NCI-H1930 (cell line): ENCODE results near the gene DDI2.
"Not testable (repeated sequence)": the region's sequence is repeated elsewhere in the genome, so short reads cannot be mapped to it uniquely, and the experiment has no call there.

ENCODE experiments used
- DNase-seq, 2 experiments: peaks; one replicate each; lab custom pipeline; 2025; lab: John Stamatoyannopoulos, UW

Gene DDI2

DNA sequence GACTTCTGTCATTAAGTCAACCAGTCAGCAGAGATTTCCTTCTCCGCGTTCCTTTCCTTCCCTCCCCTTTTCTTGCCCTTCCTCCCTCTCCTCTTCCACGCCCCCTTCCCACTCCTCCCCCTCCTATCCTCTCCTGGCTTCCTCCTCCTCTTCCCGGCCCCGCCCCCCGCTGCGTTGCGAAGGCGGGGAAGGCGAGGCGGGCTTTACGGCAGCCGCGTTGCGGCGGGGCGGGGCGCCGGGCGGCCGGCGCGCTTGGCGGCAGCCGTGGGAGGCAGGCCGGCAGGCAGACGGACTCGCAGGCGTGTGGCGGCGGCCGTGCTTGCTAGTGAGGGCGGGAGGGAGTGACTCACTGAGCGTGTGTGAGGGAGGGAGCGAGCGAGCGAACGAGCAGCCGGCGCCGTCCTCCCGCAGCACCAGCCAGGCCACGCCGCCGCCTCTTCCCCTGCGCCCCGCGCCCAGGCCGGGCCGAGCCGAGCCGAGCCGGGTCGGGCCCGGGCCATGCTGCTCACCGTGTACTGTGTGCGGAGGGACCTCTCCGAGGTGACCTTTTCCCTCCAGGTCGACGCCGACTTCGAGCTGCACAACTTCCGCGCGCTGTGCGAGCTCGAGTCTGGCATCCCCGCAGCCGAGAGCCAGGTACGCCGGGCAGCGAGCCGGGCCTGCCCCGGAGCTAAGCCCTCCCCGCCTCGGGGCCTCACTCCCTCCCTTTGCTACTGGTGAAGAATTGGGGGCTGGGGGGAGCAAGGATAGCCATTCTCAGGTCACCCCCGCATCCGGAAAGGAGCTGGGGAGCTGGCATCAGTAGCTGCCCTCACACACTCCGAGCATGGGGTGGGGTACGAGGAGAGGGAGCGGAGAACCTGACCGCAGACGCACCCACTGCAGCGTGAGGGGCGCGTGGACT, at the start of gene DDI2:
DDI2 (plus strand) TSS at position 286 of the 904 bp plus-strand sequence; CDS start at position 499, 213 bp downstream.
- DNase-seq = peak; percentile 93 to 95

DNA sequence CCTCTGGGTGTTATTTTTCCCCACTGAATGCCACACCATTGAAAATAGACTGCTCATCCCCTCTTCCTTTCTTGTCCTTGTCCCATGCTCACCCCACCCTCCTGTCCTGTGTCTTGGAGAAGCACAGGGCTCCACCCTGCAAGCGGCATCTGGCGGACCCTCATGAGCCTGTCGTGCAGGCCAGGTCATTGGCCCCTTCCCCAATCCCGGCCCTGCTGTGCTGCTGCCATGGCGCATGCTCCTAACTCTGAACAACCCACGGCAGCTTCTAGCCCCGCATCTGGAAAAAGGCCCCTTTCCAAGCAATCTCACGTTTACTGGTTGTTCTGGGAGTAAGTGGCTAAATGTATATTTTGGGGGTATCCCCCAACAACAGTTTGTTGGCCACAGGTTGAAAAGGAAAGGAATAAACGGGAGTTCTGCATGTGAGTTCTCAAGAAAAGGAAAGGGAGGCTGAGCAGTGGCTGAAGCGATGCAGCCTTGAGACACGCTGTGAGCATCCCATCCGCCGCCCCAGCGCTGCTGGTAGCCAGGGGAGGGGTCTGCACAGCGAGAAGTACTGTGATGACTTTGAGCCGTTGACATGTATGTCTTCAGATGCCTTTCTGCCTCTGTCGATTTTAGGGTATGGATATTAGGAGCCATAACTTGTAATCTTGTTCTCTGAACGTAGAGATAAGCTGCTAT, 48.7 kb upstream of the DDI2 start:
- no peak for DNase-seq

DNA sequence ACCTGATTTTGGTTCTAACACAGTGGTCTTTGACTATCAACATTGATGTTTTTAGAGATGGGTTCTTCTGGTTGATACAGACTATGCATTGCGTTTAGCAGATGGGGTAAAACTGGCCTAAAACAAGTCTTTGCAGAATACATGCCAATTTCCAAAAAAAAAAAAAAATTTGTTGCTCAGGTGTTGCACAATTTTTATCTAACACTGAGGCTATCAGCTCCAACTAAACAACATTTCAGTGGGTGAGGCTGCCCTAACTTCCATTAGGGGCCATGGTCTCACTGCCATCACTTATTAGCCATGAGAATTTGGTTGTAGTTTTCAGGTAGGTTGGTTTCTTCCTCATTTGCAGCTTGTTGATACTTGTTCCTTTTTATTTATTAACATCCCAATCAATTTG, 46.4 kb upstream of the DDI2 start:
- no peak for DNase-seq

DNA sequence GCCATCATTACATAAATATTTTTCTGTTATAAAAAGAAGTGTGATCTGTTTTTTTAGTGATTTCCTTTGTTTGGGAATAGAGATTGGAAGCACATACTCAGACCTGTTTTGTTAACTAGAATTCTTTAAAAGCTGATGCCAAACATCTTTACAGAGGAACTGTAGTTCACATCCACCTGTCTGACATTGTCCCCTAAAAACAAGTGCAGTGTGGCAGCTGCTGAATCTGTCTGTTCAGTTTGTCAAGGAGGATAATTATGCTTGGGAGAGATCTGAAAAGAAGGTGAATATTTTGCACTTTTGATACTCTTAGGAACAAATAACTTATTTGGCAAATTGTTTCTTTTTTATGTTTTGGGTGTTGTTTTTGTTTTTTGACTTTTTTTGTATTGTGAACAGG, 46.0 kb upstream of the DDI2 start:
- no peak for DNase-seq

DNA sequence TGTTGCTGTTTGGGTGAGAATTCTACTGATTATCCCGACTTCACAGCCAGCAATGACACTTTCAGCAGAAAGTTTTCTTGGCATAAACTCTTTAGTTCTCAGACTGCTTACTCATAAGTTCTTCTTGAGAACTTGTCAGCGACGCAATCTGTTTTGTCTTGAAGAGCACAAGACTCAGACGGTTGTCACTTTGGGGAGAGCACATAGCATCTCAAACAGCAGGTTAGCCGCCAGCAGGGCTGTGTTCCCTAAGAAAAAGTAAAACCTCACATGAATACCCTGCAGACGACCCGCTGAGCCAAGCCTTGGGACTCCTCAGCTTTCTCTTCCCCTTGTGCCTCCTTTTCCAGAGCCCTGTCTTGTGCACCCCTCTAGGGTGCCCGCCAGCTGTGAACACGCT, 43.8 kb upstream of the DDI2 start:
- DNase-seq = no peak

DNA sequence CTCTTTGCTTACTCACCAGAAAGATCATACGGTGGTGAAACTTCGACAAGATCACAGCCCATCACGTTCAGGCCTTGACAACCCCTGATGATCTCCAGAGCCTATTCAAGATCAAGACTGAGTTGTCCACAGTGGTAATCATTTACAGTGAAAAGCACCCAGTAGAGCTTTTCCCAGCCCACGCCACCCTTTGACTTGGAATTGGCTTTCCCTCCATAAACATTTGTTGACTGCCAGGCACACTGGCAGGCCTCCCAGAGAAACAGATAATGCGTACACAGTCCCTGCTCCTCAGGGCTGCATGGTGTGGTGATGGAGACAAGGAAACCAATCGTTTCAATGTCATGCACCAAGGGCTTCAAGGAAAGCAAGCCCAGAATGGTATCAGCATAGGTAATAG, 42.5 kb upstream of the DDI2 start:
- DNase-seq = no peak

DNA sequence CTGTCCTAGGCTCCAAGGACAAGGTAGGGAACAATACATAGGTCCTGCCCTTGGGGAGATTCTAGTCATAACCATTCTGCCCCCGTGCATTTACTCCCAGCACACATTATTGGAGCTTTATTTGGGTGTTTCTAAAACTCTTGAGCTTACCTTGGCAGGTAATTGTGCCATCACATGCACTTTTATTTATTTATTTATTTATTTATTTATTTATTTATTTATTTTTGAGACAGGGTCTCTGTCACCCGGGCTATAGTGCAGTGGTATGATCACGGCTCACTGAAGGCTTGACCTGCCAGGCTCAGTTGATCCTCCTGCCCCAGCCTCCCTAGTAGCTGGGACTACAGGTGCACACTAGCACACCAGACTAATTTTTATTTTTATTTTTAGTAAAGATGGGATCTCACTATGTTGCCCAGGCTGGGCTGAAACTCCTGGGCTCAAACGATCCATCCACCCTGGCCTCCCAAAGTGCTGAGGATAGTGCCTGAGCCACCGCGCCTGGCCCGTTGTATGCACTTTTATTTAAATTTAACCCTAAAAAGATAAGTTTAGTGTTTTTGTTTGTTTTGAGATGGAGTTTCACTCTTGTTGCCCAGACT, 41.6 kb upstream of the DDI2 start:
- no peak for DNase-seq

DNA sequence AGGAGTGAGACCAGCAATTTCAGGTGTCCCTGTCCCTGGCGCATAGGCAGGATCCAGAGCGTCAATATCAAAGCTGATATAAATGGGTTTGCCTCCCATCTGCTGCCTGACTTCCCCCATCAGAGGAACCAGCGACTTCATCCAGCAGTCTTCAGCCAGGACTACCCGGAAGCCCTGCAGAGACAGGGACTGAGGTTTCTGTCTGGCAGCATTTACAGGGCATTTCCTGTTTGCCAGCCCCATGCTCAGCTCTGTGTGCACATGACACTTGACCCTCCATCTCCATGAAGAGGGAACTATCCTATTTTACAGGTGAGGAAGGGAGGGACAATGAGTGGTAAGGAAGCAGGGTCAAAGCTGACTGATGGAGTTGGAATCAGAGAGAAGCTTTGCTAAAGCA, 39.6 kb upstream of the DDI2 start:
- DNase-seq = no peak

DNA sequence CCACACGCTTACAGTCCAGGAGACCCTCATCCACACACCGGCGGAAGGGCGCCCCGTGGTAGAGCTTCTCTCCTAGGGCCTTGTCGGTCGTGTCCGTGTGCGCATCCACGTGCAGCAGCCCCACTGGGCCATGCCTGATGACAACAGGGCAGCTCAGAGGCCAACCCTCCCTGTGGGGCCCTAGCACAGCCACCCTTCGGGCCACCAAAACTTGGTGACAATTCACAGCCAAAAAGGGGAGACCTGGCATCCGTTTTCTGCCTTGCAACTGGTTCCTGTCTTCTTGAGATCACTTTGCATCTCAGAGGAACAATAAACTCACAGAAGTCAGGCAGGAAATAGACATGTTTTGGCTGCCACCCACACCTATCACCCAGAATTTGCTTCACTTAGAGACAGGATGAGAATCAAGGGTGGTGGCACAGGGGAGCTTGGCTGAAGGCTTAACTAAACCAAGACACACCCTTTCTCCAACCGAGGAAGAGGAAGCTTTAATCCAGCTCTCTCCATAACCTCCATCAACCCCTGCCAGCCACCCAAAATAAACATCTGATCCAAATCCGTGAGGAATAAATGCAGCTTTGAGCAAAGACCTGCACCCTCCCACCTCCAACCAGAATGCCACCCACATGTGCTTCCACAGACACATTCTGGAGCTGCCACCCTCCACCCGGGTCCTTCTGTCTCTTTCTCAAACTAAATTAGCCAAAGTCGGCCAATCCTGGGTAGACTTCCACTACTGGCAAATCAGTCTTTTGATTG, 38.2 kb upstream of the DDI2 start:
- no peak for DNase-seq

DNA sequence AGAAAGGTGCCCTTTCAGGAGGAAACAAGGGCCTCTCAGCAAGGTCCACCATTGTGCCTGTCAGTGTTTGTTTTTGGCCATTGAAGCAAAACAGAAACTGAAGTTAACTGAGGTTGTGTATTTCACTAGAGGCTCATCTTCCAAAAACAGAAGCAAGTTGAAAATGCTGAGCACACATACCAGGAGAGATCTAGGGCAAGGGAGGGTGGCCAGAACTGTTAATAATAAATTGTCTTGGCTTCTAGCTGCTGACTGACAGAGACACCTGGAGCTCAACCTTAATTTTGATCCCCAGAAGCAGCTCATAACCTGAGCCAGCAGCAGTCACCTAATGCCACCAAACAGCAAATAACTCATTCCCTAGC, 37.6 kb upstream of the DDI2 start:
- DNase-seq = no peak

DNA sequence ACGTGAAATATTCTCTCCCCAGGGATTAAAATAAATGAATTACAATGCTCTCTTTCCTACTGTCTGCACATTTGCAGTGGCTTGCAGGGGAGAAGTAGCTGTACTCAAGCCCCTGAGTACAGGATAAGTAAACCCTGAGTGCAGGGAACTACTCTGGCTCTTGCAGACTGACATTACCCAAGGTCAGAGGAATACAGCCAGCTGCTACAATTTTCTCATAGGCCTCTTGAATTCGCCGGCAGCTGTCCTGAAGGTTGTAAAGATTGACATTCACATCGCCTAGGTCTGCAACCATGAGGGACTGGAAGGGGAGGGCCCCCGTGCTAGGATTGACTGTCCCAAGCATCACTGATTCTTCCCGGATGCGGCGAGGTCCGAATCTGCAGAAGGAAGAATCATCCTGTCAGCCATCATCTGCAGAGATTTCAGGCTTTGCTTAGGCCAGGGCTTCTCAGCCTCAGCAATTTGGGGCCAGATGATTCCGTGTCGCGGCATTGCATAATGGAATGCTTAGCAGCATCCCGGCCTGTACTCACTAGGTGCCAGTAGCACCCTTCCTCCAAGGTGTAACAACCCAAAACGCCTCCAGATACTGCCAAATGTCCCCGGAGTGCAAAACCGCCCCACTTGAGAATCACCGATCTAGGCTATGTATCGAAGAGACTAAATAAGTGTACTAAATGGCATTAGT, 34.1 kb upstream of the DDI2 start:
- DNase-seq = no peak

DNA sequence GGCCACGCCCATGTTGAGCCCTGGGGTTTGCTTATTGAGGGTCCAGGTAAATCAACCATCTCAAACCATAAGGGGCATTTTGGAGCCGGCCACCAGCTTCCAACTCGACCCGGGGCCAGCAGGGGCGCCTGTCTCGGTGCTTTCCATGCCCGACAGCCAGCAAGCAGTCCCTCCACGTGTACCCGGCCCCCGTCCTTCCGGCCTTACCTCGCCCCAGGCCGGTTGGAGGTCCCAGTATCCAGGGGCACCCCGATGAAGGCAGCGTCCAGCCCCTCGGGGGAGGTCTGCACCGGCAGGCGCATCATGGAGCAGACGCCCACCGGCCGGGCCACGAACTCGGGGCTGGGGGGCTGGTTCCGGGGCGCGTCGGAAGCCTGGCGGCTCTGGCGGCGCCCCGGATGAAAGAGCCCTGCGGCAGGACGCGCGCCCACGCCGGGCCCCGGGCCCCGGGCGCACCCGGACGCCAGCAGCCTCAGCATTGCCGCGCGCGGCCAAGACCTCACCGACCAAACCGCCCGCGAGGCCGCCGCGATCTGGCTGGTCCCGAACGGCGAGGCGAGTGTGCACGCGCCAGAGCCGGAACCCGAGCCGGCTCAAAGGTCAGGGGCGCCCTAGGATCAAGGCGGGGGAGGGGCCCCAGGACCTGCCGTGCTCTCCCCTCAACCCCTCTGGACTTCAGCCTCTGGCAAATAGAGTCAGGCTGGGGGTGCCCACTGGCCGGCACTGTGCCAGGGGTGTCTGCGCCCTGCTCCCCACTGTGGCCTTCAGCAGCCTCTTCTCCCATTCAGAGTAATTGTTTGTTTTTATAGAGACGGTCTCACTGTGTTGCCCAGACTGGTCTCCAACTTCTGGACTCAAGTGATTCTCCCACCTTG, 32.5 kb upstream of the DDI2 start, which contains the start of gene AGMAT:
AGMAT (minus strand) TSS at position 563 of the 875 bp plus-strand sequence; CDS start at position 479, 84 bp downstream.
- DNase-seq = peak; percentile 62 to 66

DNA sequence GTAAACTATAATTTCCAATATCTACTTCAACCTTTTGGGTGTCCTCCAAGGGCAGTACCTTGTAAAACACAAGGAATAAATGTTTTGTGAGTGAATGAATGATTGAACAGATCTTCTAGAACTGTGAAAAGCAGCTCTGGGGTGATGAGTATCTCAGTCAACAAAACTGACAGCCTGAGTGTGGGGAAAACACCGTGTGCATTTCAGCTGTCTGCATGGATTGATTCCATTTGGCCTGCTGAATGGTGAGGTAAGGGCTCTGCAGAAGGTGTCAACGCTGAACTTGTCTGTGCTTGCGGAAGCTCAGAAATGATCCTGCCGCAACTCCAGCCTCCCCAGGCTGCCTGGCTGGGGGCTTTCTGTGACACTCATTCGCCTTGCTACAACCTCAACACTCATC, 25.0 kb upstream of the DDI2 start:
- DNase-seq = no peak

DNA sequence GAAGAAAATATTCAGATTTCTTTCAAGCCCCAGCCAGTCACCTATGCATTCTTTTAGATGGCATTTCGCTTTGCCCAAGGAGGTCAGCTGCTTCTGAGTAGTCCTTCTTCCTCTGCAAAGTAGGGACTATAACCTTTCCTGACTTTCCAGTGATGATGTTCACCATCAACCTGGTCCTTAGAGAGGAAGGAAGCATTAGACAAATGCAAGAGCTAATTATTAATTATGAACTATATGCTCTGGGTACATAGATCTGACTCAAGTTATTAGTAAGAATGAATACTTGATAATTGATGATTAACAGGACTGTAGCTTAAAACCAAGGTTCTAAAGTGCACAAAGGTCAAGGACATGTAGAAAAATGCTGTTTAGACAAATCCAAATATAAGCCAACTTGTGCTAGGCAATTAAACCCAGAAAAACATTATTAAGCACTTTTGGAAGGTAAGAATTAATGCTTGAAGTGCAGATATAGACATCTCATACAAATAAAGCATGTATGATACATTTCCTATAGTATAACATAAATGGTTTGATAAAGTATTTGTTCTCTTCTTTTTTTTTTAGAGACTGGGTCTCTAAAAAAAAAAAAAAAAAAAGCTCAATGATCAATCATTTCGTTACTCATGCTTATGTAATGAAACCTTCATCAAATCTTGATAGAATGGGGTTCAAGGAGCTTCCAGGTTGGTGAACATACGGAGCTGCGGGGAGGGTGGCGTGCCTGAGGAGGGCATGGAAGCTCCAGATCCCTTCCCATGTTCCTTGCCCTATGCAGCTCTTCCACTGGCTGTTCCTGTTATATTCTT, 21.2 kb upstream of the DDI2 start:
- no peak for DNase-seq

DNA sequence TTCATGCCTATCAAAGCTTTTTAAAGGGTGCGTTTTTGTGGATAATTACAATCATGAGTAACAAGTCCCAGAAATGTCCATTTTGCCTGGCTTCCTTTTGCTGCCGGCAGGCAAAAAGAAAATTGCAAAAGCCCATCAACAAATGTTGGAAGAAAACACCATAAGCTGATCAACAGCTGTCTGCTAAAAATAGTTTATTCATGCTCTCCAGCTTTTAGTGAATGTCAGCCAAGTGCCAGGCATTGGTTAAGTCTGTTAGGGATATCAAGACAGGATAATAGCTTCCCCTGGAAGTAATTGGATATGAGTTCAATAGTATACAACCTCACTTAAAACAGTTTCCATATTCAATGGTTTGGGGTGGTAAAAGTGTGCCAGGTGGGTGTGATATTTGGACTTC, 18.8 kb upstream of the DDI2 start:
- DNase-seq = no peak

DNA sequence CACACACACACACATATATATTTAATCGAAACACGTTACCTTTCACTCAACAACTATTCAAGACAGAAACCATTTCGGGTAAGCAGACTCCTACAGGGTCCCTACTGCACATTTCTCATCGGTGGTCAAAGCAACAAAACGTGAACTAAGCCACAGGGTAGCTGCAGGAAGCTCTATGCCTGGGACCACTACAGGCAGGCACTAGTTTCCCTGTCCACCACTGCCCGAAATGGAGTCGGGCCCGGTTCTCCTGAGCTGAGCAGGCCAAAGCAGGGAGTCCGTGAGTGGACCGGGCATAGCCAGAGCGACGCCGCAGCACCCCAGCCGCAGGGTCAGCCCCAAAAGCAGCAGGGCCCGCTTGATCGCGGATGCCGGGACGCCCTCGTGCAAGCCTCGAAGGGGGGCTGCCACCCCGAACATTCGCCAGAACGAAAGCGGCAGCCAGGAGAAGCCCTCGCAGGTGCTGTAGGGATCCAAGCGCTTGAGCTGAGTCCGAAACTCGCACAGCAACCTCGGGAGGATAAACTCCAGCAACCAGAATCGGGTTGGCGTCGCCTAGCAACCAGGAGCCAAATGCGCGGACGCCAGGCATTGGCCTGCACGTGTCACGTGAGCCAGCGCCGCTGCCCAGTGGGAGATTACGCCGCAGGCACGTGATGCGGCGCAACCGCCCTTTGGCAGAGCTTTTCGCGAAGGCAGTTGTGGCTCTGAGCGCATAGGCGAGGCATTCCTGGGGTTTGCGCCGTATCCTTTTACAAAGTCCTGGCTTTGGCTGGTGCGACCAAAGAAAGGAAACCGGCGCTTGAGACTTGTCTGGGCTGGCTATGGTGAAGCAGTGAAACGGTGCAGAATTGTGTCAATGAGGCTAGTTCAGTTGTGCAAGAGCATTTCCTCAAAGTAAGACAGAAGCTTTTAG, 13.9 kb upstream of the DDI2 start:
- peak; percentile 89 to 96 for DNase-seq

DNA sequence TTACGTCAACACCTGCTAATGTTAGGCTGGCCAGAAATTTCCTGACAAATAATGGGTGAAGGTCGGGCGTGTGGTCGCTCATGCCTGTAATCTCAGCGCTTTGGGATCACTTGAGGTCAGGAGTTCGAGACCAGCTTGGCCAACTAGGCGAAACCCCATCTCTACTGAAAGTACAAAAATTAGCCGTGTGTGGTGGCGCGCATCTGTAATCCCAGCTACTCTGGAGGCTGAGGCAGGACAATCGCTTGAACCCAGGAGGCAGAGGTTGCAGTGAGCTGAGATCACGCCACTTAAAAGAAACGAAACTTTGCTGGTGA, 13.3 kb upstream of the DDI2 start:
- not testable (repeated sequence) for DNase-seq

DNA sequence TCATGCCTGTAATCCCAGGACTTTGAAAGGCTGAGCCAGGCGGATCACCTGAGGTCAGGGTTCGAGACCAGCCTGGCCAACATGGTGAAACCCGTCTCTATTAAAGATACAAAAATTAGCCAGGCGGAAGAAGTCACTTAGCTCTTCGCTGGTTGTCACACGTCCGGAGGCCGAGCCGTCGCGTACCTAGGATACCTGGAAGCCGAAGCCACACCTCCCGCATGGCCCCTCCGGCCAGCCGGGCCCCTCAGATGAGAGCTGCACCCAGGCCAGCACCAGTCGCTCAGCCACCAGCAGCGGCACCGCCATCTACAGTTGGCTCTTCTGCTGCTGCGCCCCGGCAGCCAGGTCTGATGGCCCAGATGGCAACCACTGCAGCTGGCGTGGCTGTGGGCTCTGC, 12.9 kb upstream of the DDI2 start:
- DNase-seq = not testable (repeated sequence)
